ENCODE results near the gene OLFM3.

- TF ChIP-seq POLR2AphosphoS5 (IDR thresholded peaks at IDR 0.05; ENCODE audit: low read depth) = no peak
- TF ChIP-seq CTCF (IDR thresholded peaks at IDR 0.05; ENCODE audit: insufficient read depth, low read length) = no peak
Observed at GRCh38 chr1:101816262-101816661, 180.5 kb downstream of the OLFM3 start.

Measured in HL-60 (cell line).